H1 (cell line): ENCODE measurements around the gene DGCR8. TPM values are rescaled to one million over a fixed set of nuclear protein-coding genes. Genes with fewer than 3 reads are reported as not detected.
A peak's percentile ranks its signal among the peaks of the same experiment; 100 is the strongest.

Experiments used
- CTCF ChIA-PET: fragments of 300-600 bp; sonication (Branson Sonifier 250); formaldehyde crosslinking; loops from one replicate; lab custom pipeline; 2021; ENCODE audit not compliant: partially characterized antibody; lab: Charles Lee
- POLR2A ChIA-PET: fragments of 300-600 bp; sonication (Branson Sonifier 250); formaldehyde crosslinking; loops from one replicate; lab custom pipeline; 2021; ENCODE audit warnings: inconsistent platforms; ENCODE audit not compliant: partially characterized antibody; lab: Charles Lee
- DNase-seq, 2 experiments: peaks; one replicate each; pipeline versions ENCODE4 v3.0.0 to v3.0.0-alpha.2; 2010 to 2022; ENCODE audit warnings: low spot score in 2 of 2, low read depth in 1 of 2, mixed read lengths in 1 of 2
- FAIRE-seq: peaks from 2 replicates; lab custom pipeline; 2011; peaks lifted over from hg19 to GRCh38; lab: Jason Lieb, UNC
- H2AFZ ChIP-seq: 2 replicates; pipeline ENCODE4 v1.8.1; 2012; ENCODE audit warnings: low read length, inconsistent platforms
- H2AK5ac ChIP-seq: 2 replicates; pipeline ENCODE4 v1.6.1; 2013; ENCODE audit warnings: low read depth, low read length
- H2BK120ac ChIP-seq: replicated peaks from 2 replicates; pipeline ENCODE3; 2013; ENCODE audit warnings: low read depth, low read length, inconsistent platforms
- H2BK12ac ChIP-seq: 2 replicates; pipeline ENCODE4 v1.6.1; 2013; ENCODE audit warnings: low read depth, low read length
- H2BK15ac ChIP-seq: 2 replicates; pipeline ENCODE4 v1.6.1; 2013; ENCODE audit warnings: low read length
- H2BK20ac ChIP-seq: 2 replicates; pipeline ENCODE4 v1.6.1; 2013; ENCODE audit warnings: low read length
- H2BK5ac ChIP-seq: 2 replicates; pipeline ENCODE4 v1.6.1; 2013; ENCODE audit warnings: low read depth, low read length
- H3K14ac ChIP-seq: 2 replicates; pipeline ENCODE4 v1.6.1; 2013; ENCODE audit warnings: inconsistent platforms; ENCODE audit not compliant: insufficient read length
- H3K18ac ChIP-seq: 2 replicates; pipeline ENCODE4 v1.6.1; 2013; ENCODE audit warnings: low read length; ENCODE audit errors: extremely low read depth
- H3K23ac ChIP-seq: 2 replicates; pipeline ENCODE4 v1.6.1; 2013; ENCODE audit warnings: inconsistent platforms; ENCODE audit not compliant: insufficient read length
- H3K23me2 ChIP-seq: 2 replicates; pipeline ENCODE4 v1.6.1; 2013; ENCODE audit warnings: low read depth, low read length
- H3K27ac ChIP-seq: 2 replicates; pipeline ENCODE4 v1.6.1; 2011; ENCODE audit warnings: low read depth, low read length, inconsistent platforms
- H3K27me3 ChIP-seq, 4 experiments: replicated peaks in 1 of 4; 1 replicate in 1 of 4; 2 replicates in 3 of 4; pipeline versions ENCODE4 v1.6.1 to v1.8.1; 2011 to 2013; ENCODE audit warnings: low read length in 3 of 4, mild to moderate bottlenecking in 3 of 4, inconsistent platforms in 2 of 4, mixed read lengths in 2 of 4, moderate library complexity in 1 of 4; ENCODE audit not compliant: control insufficient read depth in 3 of 4, insufficient read depth in 3 of 4; ENCODE audit errors: extremely low read depth in 1 of 4
- H3K36me3 ChIP-seq, 4 experiments: 2 replicates each; pipeline versions ENCODE4 v1.6.1 to v1.8.1; 2011 to 2013; ENCODE audit warnings: mild to moderate bottlenecking in 4 of 4, low read length in 3 of 4, moderate library complexity in 2 of 4, control low read depth in 1 of 4, inconsistent platforms in 1 of 4; ENCODE audit not compliant: insufficient read depth in 4 of 4, control insufficient read depth in 2 of 4
- H3K4ac ChIP-seq: replicated peaks from 2 replicates; pipeline ENCODE3; 2013; ENCODE audit warnings: low read length, low read depth, mixed read lengths, inconsistent platforms; ENCODE audit not compliant: insufficient read length
- H3K4me1 ChIP-seq, 4 experiments: replicated peaks in 1 of 4; 1 replicate in 1 of 4; 2 replicates in 3 of 4; pipeline versions ENCODE4 v1.6.1 to v1.8.1; 2011 to 2013; ENCODE audit warnings: low read length in 3 of 4, inconsistent platforms in 2 of 4, mixed read lengths in 1 of 4; ENCODE audit not compliant: insufficient read depth in 4 of 4, control insufficient read depth in 3 of 4
- H3K4me2 ChIP-seq, 2 experiments: 2 replicates each; pipeline versions ENCODE4 v1.6.1 to v1.8.1; 2011 to 2013; ENCODE audit warnings: low read depth in 2 of 2, low read length in 2 of 2, control low read depth in 1 of 2, inconsistent platforms in 1 of 2, mild to moderate bottlenecking in 1 of 2; ENCODE audit not compliant: insufficient read depth in 1 of 2
- H3K4me3 ChIP-seq, 4 experiments: fragments of 200-600, 300-600 bp in 1 of 4; sonication (generic), shearing (Covaris generic), sonication (Bioruptor Twin) in 1 of 4; 2 replicates each; pipeline versions ENCODE4 v1.5.1 to v1.8.1; 2011 to 2016; ENCODE audit warnings: low read length in 4 of 4, low read depth in 3 of 4, control low read depth in 2 of 4, inconsistent platforms in 2 of 4, mild to moderate bottlenecking in 2 of 4, mixed read lengths in 1 of 4, moderate library complexity in 1 of 4; ENCODE audit not compliant: insufficient read depth in 2 of 4; ENCODE audit errors: extremely low read depth in 1 of 4
- H3K56ac ChIP-seq: replicated peaks from 2 replicates; pipeline ENCODE3; 2013; ENCODE audit warnings: low read depth, mild to moderate bottlenecking, mixed read lengths, low read length, inconsistent platforms; ENCODE audit not compliant: insufficient read length
- H3K79me1 ChIP-seq: 2 replicates; pipeline ENCODE4 v1.6.1; 2013; ENCODE audit warnings: low read depth, low read length, control low read depth
- H3K79me2 ChIP-seq, 2 experiments: 2 replicates each; pipeline versions ENCODE4 v1.6.1 to v1.8.1; 2012 to 2013; ENCODE audit warnings: low read length in 2 of 2, mild to moderate bottlenecking in 2 of 2, inconsistent platforms in 1 of 2; ENCODE audit not compliant: insufficient read depth in 2 of 2, control insufficient read depth in 1 of 2
- H3K9ac ChIP-seq, 4 experiments: replicated peaks in 1 of 4; 1 replicate in 1 of 4; 2 replicates in 3 of 4; pipeline versions ENCODE4 v1.6.1 to v1.8.1; 2011 to 2013; ENCODE audit warnings: low read depth in 3 of 4, low read length in 3 of 4, control low read depth in 2 of 4, mild to moderate bottlenecking in 2 of 4, moderate library complexity in 2 of 4, inconsistent platforms in 1 of 4; ENCODE audit errors: extremely low read depth in 1 of 4
- H3K9me3 ChIP-seq, 2 experiments: 2 replicates each; pipeline versions ENCODE4 v1.6.1 to v1.8.1; 2012 to 2013; ENCODE audit warnings: mild to moderate bottlenecking in 2 of 2, moderate library complexity in 2 of 2, control low read depth in 1 of 2, inconsistent platforms in 1 of 2, low read depth in 1 of 2, low read length in 1 of 2, mixed read lengths in 1 of 2; ENCODE audit not compliant: insufficient read depth in 2 of 2
- H4K20me1 ChIP-seq, 2 experiments: replicated peaks in 1 of 2; 2 replicates each; pipeline versions ENCODE3 to v1.8.1; 2011 to 2013; ENCODE audit warnings: inconsistent platforms in 2 of 2, low read length in 2 of 2, mild to moderate bottlenecking in 1 of 2; ENCODE audit not compliant: insufficient read depth in 2 of 2, control insufficient read depth in 1 of 2
- H4K5ac ChIP-seq: 2 replicates; pipeline ENCODE4 v1.6.1; 2013; ENCODE audit warnings: low read length, low read depth, mixed read lengths, inconsistent platforms; ENCODE audit not compliant: insufficient read length
- H4K8ac ChIP-seq: 2 replicates; pipeline ENCODE4 v1.8.0; 2013; ENCODE audit warnings: mild to moderate bottlenecking, moderate library complexity, low read length, inconsistent platforms; ENCODE audit not compliant: insufficient read depth; ENCODE audit errors: extremely low read depth
- H4K91ac ChIP-seq: replicated peaks from 2 replicates; pipeline ENCODE3; 2013; ENCODE audit warnings: low read length, mixed read lengths, inconsistent platforms; ENCODE audit not compliant: insufficient read length
- CBX5 ChIP-seq: fragments of 300-800, 300-1000 bp; sonication (generic); IDR thresholded peaks from 2 replicates; pipeline ENCODE4 v1.7.1; 2016; ENCODE audit warnings: antibody characterized with exemption, low read length, low read depth
- CTCF ChIP-seq, 3 experiments: IDR thresholded peaks; 1 replicate in 2 of 3; 2 replicates in 1 of 3; pipeline versions ENCODE4 v1.5.1 to v1.6.1; 2011; ENCODE audit warnings: low read length in 3 of 3, mild to moderate bottlenecking in 3 of 3, inconsistent platforms in 2 of 3, low read depth in 1 of 3, moderate library complexity in 1 of 3; ENCODE audit not compliant: insufficient read depth in 1 of 3; ENCODE audit errors: control extremely low read depth in 1 of 3
- EGR1 ChIP-seq: IDR thresholded peaks from 2 replicates; pipeline ENCODE4 v1.6.1; 2011; ENCODE audit warnings: low read depth, low read length, borderline replicate concordance
- HDAC2 ChIP-seq, 2 experiments: fragments of 300-600 bp in 1 of 2; sonication (generic) in 1 of 2; IDR thresholded peaks; 2 replicates each; pipeline ENCODE4 v1.6.1; 2011 to 2012; ENCODE audit warnings: low read depth in 2 of 2, low read length in 2 of 2, mild to moderate bottlenecking in 2 of 2, moderate library complexity in 2 of 2, borderline replicate concordance in 1 of 2, inconsistent platforms in 1 of 2
- JUND ChIP-seq: IDR thresholded peaks from 2 replicates; pipeline ENCODE4 v1.6.1; 2011; ENCODE audit warnings: mild to moderate bottlenecking, improper control_type of control experiment, low read length
- KDM1A ChIP-seq: fragments of 200-600, 300-600 bp; sonication (generic); IDR thresholded peaks from 2 replicates; pipeline ENCODE4 v1.7.1; 2016; ENCODE audit warnings: mild to moderate bottlenecking, low read length, borderline replicate concordance
- MAFK ChIP-seq: IDR thresholded peaks from 2 replicates; pipeline ENCODE4 v1.6.1; 2012; ENCODE audit warnings: low read depth, mild to moderate bottlenecking, improper control_type of control experiment, low read length
- MAX ChIP-seq: IDR thresholded peaks from 2 replicates; pipeline ENCODE4 v1.6.1; 2012; ENCODE audit warnings: inconsistent platforms
- NANOG ChIP-seq: IDR thresholded peaks from 2 replicates; pipeline ENCODE4 v1.6.1; 2011; ENCODE audit warnings: low read length, low read depth, mild to moderate bottlenecking, inconsistent platforms; ENCODE audit not compliant: insufficient read depth, poor library complexity, severe bottlenecking
- RFX5 ChIP-seq: IDR thresholded peaks from 2 replicates; pipeline ENCODE4 v1.6.1; 2011; ENCODE audit warnings: low read depth, low read length, improper control_type of control experiment, borderline replicate concordance
- SP2 ChIP-seq: IDR thresholded peaks from 2 replicates; pipeline ENCODE4 v1.6.1; 2012; ENCODE audit warnings: mild to moderate bottlenecking, low read length, inconsistent platforms
- YY1 ChIP-seq: IDR thresholded peaks from 2 replicates; pipeline ENCODE4 v1.6.1; 2011; ENCODE audit warnings: low read depth, mild to moderate bottlenecking, low read length
- WGBS, 2 experiments: shearing (Covaris generic) in 1 of 2; methylation state at CpG; one replicate each; pipeline versions ENCODE4 v1.1.6 to v1.1.7; 2013 to 2015; ENCODE audit warnings: low lambda C conversion rate in 2 of 2, mixed read lengths in 2 of 2, inconsistent platforms in 1 of 2, low coverage in 1 of 2, missing lambda C conversion rate in 1 of 2; ENCODE audit not compliant: insufficient replicate concordance in 2 of 2, insufficient coverage in 1 of 2, insufficient read length in 1 of 2; ENCODE audit errors: extremely low coverage in 1 of 2, missing lambda C conversion rate in 1 of 2; 5-methylcytosine and 5-hydroxymethylcytosine counted together
- polyA plus RNA-seq, 7 experiments: library from polyadenylated mRNA; depleted of rRNA in 3 of 7; stranded (reverse) in 5 of 7; unstranded in 2 of 7; fragments of >200 nt in 5 of 7; fragments of 200-250 nt in 2 of 7; gene quantifications; 1 replicate in 5 of 7; 2 replicates in 1 of 7; 4 replicates in 1 of 7; pipeline versions ENCODE4 v1.2.1 to v1.2.3, GENCODE V29; 2011 to 2013; ENCODE audit warnings: missing spikeins in 2 of 7, mixed read lengths in 2 of 7
- total RNA-seq: library from RNA; stranded (reverse); fragmentation: NEBNext Ultra II Directional; extraction: Animal tissue kit (Norgen Biotek cat#: 25700); gene quantifications from 2 replicates; pipeline ENCODE4 v1.2.1, GENCODE V29; 2021

The DGCR8 gene
- total and polyA plus RNA-seq, 2 of the 8 experiments (the other 6 are each of a cell fraction or from before 2014, with no cell fraction given): 23.7 to 43.7 TPM

GRCh38 chr22:20037419-20037818, 42.6 kb upstream of the DGCR8 start:
- Histone ChIP-seq H2AFZ (no peak overlapping the region), H3K23ac (no peak overlapping the region), H3K36me3 (no peaks in the 10 kb centered on the region), H3K27me3 (no peaks in the 10 kb centered on the region), H3K4me1 (no peaks in the 10 kb centered on the region), H2BK5ac (no peak overlapping the region), H4K5ac (no peak overlapping the region), H3K79me1 (no peaks in the 10 kb centered on the region), H3K27ac (no peak overlapping the region), H3K79me2 (no peaks in the 10 kb centered on the region), H3K4ac (no peak overlapping the region), H2BK12ac (no peak overlapping the region), H3K9me3 (no peaks in the 10 kb centered on the region), H2BK20ac (no peak overlapping the region), H4K8ac (no peak overlapping the region), H3K23me2 (no peaks in the 10 kb centered on the region), H4K20me1 (peaks cover 0 to 3% of the 10 kb centered on the region in 2 experiments), H2BK120ac (no peak overlapping the region), H2BK15ac (no peak overlapping the region), H3K56ac (peak overlapping the region; percentile 21), H4K91ac (no peak overlapping the region), H2AK5ac (no peak overlapping the region), H3K9ac (no peak overlapping the region), H3K4me2 (no peak overlapping the region), H3K14ac (no peak overlapping the region), H3K4me3 (no peak overlapping the region), H3K18ac (no peak overlapping the region)
- CTCF ChIA-PET: interaction anchor here (0.9 to 1.3 kb wide), 3 partner anchors 16 to 31 kb away, joined by 3 to 4 read pairs (median 3); no protein-coding TSS in a partner anchor
- 86% methylated on average over 3 of the region's 3 CpGs; no CpG with 5 or more reads in 1 of the 2 experiments for WGBS, 2 experiments
- DNase-seq (no peak), FAIRE-seq (no peak)
- POLR2A ChIA-PET: no interaction called here
- TF ChIP-seq KDM1A: no peak
- TF ChIP-seq YY1: no peak
- TF ChIP-seq CTCF (IDR thresholded peaks at IDR 0.05; ENCODE audit: control extremely low read depth in 1 of 3, insufficient read depth in 1 of 3, low read depth in 1 of 3, low read length in 3 of 3): no peak
- TF ChIP-seq HDAC2 (IDR thresholded peaks at IDR 0.05; ENCODE audit: borderline replicate concordance in 1 of 2, low read depth in 2 of 2, low read length in 2 of 2): no peak
- no peak for TF ChIP-seq MAX
- no peak for TF ChIP-seq CBX5
- TF ChIP-seq RFX5: no peak
- no peak for TF ChIP-seq MAFK
- no peak for TF ChIP-seq JUND
- TF ChIP-seq EGR1: no peak
- no peak for TF ChIP-seq SP2
- TF ChIP-seq NANOG: no peak
